ENCODE results near the gene LYL1.

The LYL1 gene

DNA sequence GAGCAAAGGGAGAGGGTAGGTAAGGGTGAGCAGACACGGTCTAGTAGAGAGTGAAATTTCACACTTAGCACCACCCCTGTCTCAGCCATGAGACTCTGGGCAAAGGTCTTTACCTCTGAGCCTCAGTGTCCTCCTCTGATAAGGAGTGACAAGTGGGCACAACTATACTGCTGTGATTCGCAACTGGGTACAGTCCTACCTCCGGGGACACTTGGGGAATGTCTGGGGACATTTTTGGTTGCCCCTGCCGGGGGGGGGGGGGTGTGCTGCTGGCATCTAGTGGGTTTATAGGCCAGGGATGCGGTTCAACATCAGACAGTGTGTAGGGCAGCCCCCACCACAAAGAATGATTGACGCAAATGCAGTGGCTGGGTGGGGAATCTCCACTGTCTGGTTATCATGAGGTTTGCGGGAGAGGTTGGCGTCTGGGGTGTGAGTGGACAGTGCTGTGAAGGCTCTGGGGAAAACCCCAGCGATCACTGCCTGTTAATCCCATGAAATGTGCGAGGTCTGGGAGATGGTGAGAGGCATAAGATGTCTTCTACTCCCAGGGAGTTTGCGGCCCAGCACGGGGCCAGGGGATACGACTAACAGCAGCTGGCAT lies 19.7 kb upstream of the LYL1 start:
- Histone ChIP-seq H3K27me3 (no peaks in the 10 kb centered on the region), H3K4me1 (no peaks in the 10 kb centered on the region), H3K9me3 (no peaks in the 10 kb centered on the region), H3K36me3 (peaks cover 26% of the 10 kb centered on the region), H3K4me3 (ENCODE audit: low read depth, low read length) (no peak overlapping the region)
- TF ChIP-seq, protein P1, sequence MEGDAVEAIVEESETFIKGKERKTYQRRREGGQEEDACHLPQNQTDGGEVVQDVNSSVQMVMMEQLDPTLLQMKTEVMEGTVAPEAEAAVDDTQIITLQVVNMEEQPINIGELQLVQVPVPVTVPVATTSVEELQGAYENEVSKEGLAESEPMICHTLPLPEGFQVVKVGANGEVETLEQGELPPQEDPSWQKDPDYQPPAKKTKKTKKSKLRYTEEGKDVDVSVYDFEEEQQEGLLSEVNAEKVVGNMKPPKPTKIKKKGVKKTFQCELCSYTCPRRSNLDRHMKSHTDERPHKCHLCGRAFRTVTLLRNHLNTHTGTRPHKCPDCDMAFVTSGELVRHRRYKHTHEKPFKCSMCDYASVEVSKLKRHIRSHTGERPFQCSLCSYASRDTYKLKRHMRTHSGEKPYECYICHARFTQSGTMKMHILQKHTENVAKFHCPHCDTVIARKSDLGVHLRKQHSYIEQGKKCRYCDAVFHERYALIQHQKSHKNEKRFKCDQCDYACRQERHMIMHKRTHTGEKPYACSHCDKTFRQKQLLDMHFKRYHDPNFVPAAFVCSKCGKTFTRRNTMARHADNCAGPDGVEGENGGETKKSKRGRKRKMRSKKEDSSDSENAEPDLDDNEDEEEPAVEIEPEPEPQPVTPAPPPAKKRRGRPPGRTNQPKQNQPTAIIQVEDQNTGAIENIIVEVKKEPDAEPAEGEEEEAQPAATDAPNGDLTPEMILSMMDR (IDR thresholded peaks at IDR 0.05; ENCODE audit: low read depth, low read length), result no peak
- DNase-seq, result no peak

DNA sequence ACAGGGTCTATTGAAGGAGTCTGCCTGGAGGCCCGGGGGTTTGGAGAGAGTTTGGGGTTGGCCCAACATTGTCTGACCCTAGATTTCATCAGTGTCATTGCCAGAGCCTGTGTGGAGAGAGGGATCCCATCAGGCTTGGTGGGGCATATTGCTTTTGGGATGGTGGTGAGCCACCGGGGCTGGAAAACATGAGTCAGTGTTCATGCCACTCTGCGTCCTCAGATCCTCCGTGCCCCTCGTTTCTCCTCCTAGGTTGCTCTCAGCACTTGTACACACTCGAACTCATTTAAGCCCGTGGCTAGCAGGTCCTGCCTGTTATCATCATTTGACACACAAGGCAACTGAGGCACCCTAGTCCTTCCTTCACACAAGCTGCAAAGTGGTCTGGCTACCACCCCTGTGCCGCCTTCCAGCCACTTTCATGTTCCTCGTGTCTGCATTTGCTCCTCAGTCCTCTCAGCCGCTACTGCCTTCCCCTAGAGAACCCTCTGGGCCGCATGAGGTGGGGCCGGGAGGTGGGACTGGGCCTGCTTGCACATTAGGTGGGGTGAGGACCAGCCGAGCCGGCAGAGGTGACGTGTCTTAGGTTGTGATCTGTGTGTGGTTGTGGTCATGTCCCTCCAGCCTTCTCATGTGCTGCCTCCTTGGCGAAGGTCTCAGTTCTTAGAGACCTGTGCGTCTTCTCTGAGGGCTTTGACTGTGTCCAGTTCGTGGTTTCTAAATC lies 19.1 kb upstream of the LYL1 start:
- TF ChIP-seq, protein P1 (IDR thresholded peaks at IDR 0.05; ENCODE audit: low read depth, low read length), result no peak
- Histone ChIP-seq H3K4me3 (ENCODE audit: low read depth, low read length) (no peak overlapping the region), H3K9me3 (no peaks in the 10 kb centered on the region), H3K4me1 (no peaks in the 10 kb centered on the region), H3K36me3 (peaks cover 26% of the 10 kb centered on the region), H3K27me3 (no peaks in the 10 kb centered on the region)
- no peak for DNase-seq

DNA sequence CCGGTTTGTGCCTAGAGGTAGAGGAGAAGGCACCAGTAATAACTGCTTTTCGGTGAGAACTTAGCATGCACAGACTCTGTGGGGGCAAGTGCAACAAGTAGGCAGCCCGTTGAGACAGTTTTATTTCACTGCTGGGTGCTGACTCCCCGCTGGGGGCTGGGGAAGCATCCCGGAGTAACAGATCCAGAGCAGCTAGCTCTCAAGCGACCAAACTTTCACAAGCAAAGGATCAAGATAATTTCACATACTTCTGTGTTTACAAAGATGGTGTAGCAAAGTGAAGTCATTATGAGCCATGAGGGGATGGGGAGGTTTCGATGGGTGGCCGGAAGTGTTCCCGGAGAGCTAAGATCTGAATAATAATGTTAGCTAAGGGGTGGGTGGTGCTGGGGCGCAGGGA lies 18.2 kb upstream of the LYL1 start:
- no peaks in the 10 kb centered on the region for H3K4me1 ChIP-seq

DNA sequence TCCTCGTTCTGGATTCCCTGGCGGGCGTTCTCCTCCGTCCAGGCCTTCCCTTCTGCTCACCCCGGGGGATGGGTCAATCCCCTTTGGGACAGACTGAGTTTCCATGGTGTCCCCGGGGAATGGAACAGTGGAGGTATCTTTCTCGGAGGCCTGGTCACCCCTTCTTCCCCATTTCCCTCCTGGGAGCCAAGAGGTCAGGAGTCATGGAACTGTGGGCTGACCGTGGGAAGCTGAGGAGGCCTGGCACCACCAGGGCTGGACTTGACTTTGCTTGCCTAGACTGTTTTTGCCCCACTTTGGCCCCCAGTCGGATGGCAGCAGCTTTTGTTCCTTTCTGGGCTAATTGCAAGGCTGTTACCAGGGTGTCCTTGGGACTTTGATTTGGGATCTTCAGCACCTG lies 17.4 kb upstream of the LYL1 start:
- H3K36me3 ChIP-seq, result peaks cover 18% of the 10 kb centered on the region
- H3K4me1 ChIP-seq, result peaks cover 5% of the 10 kb centered on the region
- H3K27me3 ChIP-seq, result no peaks in the 10 kb centered on the region
- TF ChIP-seq, protein P1 (IDR thresholded peaks at IDR 0.05; ENCODE audit: low read depth, low read length), result no peak
- no peaks in the 10 kb centered on the region for H3K9me3 ChIP-seq
- H3K4me3 ChIP-seq (ENCODE audit: low read depth, low read length), result no peak overlapping the region; the same call in 1 of the 2 replicates
- DNase-seq, result no peak

More for the DNA sequence above, 18.2 kb upstream of the LYL1 start:
- peaks cover 19% of the 10 kb centered on the region for H3K36me3 ChIP-seq
- no peaks in the 10 kb centered on the region for H3K27me3 ChIP-seq
- TF ChIP-seq, protein P1 (IDR thresholded peaks at IDR 0.05; ENCODE audit: low read depth, low read length), result no peak
- H3K4me3 ChIP-seq (ENCODE audit: low read depth, low read length), result no peak overlapping the region
- DNase-seq, result no peak
- no peaks in the 10 kb centered on the region for H3K9me3 ChIP-seq

DNA sequence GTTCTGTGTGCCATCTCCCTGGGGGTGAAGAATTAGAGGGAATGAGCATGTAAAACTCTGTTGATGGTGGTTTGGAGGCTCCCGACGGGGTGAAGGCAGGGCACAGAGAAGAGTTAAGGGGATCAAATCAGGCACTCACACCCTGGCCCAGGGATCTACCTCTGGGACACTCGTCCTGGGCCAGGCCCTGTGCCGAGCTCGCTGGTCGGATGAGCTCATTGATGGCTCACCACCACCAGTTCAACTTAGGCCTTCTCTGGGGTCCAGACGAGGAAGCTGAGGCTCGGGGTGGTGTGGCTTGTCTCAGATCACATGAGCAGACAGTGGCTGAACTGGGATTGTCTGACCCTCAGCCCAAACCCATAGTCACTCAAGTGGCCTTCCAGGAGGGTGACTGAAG lies 17.0 kb upstream of the LYL1 start:
- DNase-seq, result no peak
- Histone ChIP-seq H3K9me3 (no peaks in the 10 kb centered on the region), H3K4me3 (ENCODE audit: low read depth, low read length) (peak overlapping the region; percentile 87), H3K36me3 (peaks cover 22% of the 10 kb centered on the region), H3K4me1 (peaks cover 5% of the 10 kb centered on the region), H3K27me3 (no peaks in the 10 kb centered on the region)
- TF ChIP-seq, protein P1 (IDR thresholded peaks at IDR 0.05; ENCODE audit: low read depth, low read length), result no peak

All from BE2C (cell line).